HG03432 (cell line): ENCODE data around the gene DLX3.

Experiments used
- ATAC-seq: cut with Tn5 transposase; IDR thresholded peaks from one replicate; pipeline ENCODE4 v1.9.1; 2021; ENCODE audit warnings: mild to moderate bottlenecking, moderate library complexity; ENCODE audit not compliant: unreplicated experiment

DLX3 gene

GRCh38 chr17:49959183-49959935 lies 35.7 kb downstream of the DLX3 start:
- no peak for ATAC-seq

GRCh38 chr17:49958723-49959122 lies 36.3 kb downstream of the DLX3 start:
- no peak for ATAC-seq

- ATAC-seq: no peak
These were observed 37.7 kb downstream of the DLX3 start for GRCh38 chr17:49957350-49957749.

- ATAC-seq: no peak
These were observed 38.2 kb downstream of the DLX3 start for GRCh38 chr17:49956780-49957179.

GRCh38 chr17:49955157-49955556 lies 39.9 kb downstream of the DLX3 start:
- no peak for ATAC-seq

GRCh38 chr17:49952912-49953497 lies 42.0 kb downstream of the DLX3 start:
- no peak for ATAC-seq

- no peak for ATAC-seq
These were observed 42.7 kb downstream of the DLX3 start for GRCh38 chr17:49952209-49952911.

GRCh38 chr17:49951362-49952082 lies 43.5 kb downstream of the DLX3 start:
- ATAC-seq: no peak

GRCh38 chr17:49949634-49950033 lies 45.4 kb downstream of the DLX3 start:
- no peak for ATAC-seq

GRCh38 chr17:49946964-49947584 lies 48.0 kb downstream of the DLX3 start:
- ATAC-seq: no peak

- no peak for ATAC-seq
These were observed 48.8 kb downstream of the DLX3 start for GRCh38 chr17:49946208-49946607.

- no peak for ATAC-seq
These were observed 50.7 kb downstream of the DLX3 start for GRCh38 chr17:49944273-49944870.

- ATAC-seq: no peak
These were observed 52.1 kb downstream of the DLX3 start for GRCh38 chr17:49942947-49943346.

GRCh38 chr17:49941427-49941826 lies 53.6 kb downstream of the DLX3 start:
- no peak for ATAC-seq
